Measurements from ENCODE around the gene FOXC1. TPM values are rescaled to one million over a fixed set of nuclear protein-coding genes. Genes with fewer than 3 reads are reported as not detected.

FOXC1 gene
- total RNA-seq, 4 donors from 2014 or later, result 0.75 to 0.96 (median 0.79) TPM

- Histone ChIP-seq H3K4me1 (peaks cover 2 to 25% (median 18%) of the 10 kb centered on the region in 4 donors), H3K27ac (no peak overlapping the region), H3K27me3 (peaks cover 99% of the 10 kb centered on the region), H3K36me3 (no peaks in the 10 kb centered on the region), H3K9me3 (no peaks in the 10 kb centered on the region), H3K4me3 (no peak overlapping the region)
- 71 to 83% methylated on average over 2 to 20 of the region's 31 CpGs for WGBS, 2 donors (ENCODE audit: low coverage in 1 of 2)
- intact Hi-C loops (cut with DNase I; ENCODE audit: low total_unique reads), result no loop called here
- TF ChIP-seq EP300 (IDR thresholded peaks at IDR 0.05; ENCODE audit: low read depth) (no peak), POLR2A (IDR thresholded peaks at IDR 0.05) (no peak), POLR2AphosphoS5 (IDR thresholded peaks at IDR 0.05) (no peak), CTCF (IDR thresholded peaks at IDR 0.05) (no peak)
- in situ Hi-C loops (cut with MboI; ENCODE audit: low pct_ligation_motif_present in 1 of 4, low pct_unique_long_range_greater_than_20kb in 1 of 4, low sequenced_read_pairs in 3 of 4), result no loop called here
- DNase-seq, result no peak
These were observed 8.8 kb downstream of the FOXC1 start for GRCh38 chr6:1618311-1619097.

GRCh38 chr6:1619098-1619672, 9.5 kb downstream of the FOXC1 start:
- DNase-seq, result no peak
- in situ Hi-C loops (cut with MboI; ENCODE audit: low pct_ligation_motif_present in 1 of 4, low pct_unique_long_range_greater_than_20kb in 1 of 4, low sequenced_read_pairs in 3 of 4), result no loop called here
- intact Hi-C loops (cut with DNase I; ENCODE audit: low total_unique reads), result no loop called here

GRCh38 chr6:1619673-1620503, 10.2 kb downstream of the FOXC1 start:
- Histone ChIP-seq H3K4me1 (peaks cover 0 to 15% (median 8%) of the 10 kb centered on the region in 4 donors), H3K27ac (no peak overlapping the region), H3K27me3 (peaks cover 99% of the 10 kb centered on the region), H3K36me3 (no peaks in the 10 kb centered on the region), H3K4me3 (peak overlapping the region in 1 of 4 donors; percentile 26), H3K9me3 (no peaks in the 10 kb centered on the region)
- TF ChIP-seq EP300 (IDR thresholded peaks at IDR 0.05; ENCODE audit: low read depth) (no peak), CTCF (IDR thresholded peaks at IDR 0.05) (no peak), POLR2A (IDR thresholded peaks at IDR 0.05) (no peak), POLR2AphosphoS5 (IDR thresholded peaks at IDR 0.05) (no peak)
- intact Hi-C loops (cut with DNase I; ENCODE audit: low total_unique reads) (no loop called here), in situ Hi-C loops (cut with MboI; ENCODE audit: low pct_ligation_motif_present in 1 of 4, low pct_unique_long_range_greater_than_20kb in 1 of 4, low sequenced_read_pairs in 3 of 4) (no loop called here)
- DNase-seq, result no peak
- 43 to 60% methylated on average over 1 to 40 of the region's 83 CpGs for WGBS, 2 donors (ENCODE audit: low coverage in 1 of 2)

More at GRCh38 chr6:1619098-1619672, 9.5 kb downstream of the FOXC1 start:
- Histone ChIP-seq H3K27me3 (peaks cover 99% of the 10 kb centered on the region), H3K9me3 (no peaks in the 10 kb centered on the region), H3K27ac (no peak overlapping the region), H3K4me3 (no peak overlapping the region), H3K4me1 (peaks cover 2 to 21% (median 13%) of the 10 kb centered on the region in 4 donors), H3K36me3 (no peaks in the 10 kb centered on the region)
- TF ChIP-seq POLR2AphosphoS5 (IDR thresholded peaks at IDR 0.05) (no peak), POLR2A (IDR thresholded peaks at IDR 0.05) (no peak), EP300 (IDR thresholded peaks at IDR 0.05; ENCODE audit: low read depth) (no peak), CTCF (IDR thresholded peaks at IDR 0.05) (no peak)
- WGBS, 2 donors (ENCODE audit: low coverage in 1 of 2), result 49% methylated on average over 29 of the region's 40 CpGs; no CpG with 5 or more reads in 1 of the 2 donors

Measured in transverse colon (tissue), 4 donors.